Calu3 (cell line): ENCODE results near the gene GLCE. TPM values are rescaled to one million over a fixed set of nuclear protein-coding genes. Genes with fewer than 3 reads are reported as not detected.

Source experiments
- BruUV-seq: library from RNA; stranded (reverse); fragments of 400-500 nt; replicated peaks from 2 replicates; lab custom pipeline; 2021; lab: Mats Ljungman, UMichigan
- CTCF ChIA-PET: fragments of 300-600 bp; sonication (Branson Sonifier 250); formaldehyde crosslinking; loops from one replicate; lab custom pipeline; 2022; ENCODE audit warnings: antibody characterized with exemption; lab: Charles Lee
- DNase-seq: peaks from one replicate; pipeline ENCODE4 v3.0.0; 2022
- H3K27ac Mint-ChIP-seq: one replicate; pipeline ENCODE4 v1.8.0; 2022; ENCODE audit warnings: mixed read lengths; ENCODE audit not compliant: unreplicated experiment
- H3K27me3 Mint-ChIP-seq: one replicate; pipeline ENCODE4 v1.8.0; 2022; ENCODE audit warnings: mixed read lengths; ENCODE audit not compliant: unreplicated experiment
- H3K36me3 Mint-ChIP-seq: one replicate; pipeline ENCODE4 v1.8.0; 2022; ENCODE audit warnings: mild to moderate bottlenecking, moderate library complexity, mixed read lengths; ENCODE audit not compliant: insufficient read depth, unreplicated experiment
- H3K4me1 Mint-ChIP-seq: one replicate; pipeline ENCODE4 v1.8.0; 2022; ENCODE audit warnings: mild to moderate bottlenecking, low read depth, mixed read lengths; ENCODE audit not compliant: unreplicated experiment
- H3K4me3 Mint-ChIP-seq: one replicate; pipeline ENCODE4 v1.8.0; 2022; ENCODE audit warnings: mild to moderate bottlenecking, low read depth, moderate library complexity, mixed read lengths; ENCODE audit not compliant: unreplicated experiment
- H3K9me3 Mint-ChIP-seq: one replicate; pipeline ENCODE4 v1.8.0; 2022; ENCODE audit warnings: low read depth, mixed read lengths; ENCODE audit not compliant: unreplicated experiment
- intact Hi-C: fragments of 100-400 bp; cut with micrococcal nuclease; formaldehyde crosslinking; loops from one replicate; pipeline ENCODE4 v1.10.0; 2022; ENCODE audit not compliant: unreplicated experiment
- total RNA-seq: library from RNA; stranded (reverse); gene quantifications from 2 replicates; pipeline ENCODE4 v1.2.3, GENCODE V29; 2022
- TF ChIP-seq, protein P1 (sequence below): fragments of 200-600 bp; IDR thresholded peaks from one replicate; pipeline ENCODE4 v1.8.0; 2022; ENCODE audit warnings: antibody characterized with exemption; ENCODE audit not compliant: unreplicated experiment

The GLCE gene
- total RNA-seq, 1 experiment from 2014 or later, result 22.4 TPM

DNA sequence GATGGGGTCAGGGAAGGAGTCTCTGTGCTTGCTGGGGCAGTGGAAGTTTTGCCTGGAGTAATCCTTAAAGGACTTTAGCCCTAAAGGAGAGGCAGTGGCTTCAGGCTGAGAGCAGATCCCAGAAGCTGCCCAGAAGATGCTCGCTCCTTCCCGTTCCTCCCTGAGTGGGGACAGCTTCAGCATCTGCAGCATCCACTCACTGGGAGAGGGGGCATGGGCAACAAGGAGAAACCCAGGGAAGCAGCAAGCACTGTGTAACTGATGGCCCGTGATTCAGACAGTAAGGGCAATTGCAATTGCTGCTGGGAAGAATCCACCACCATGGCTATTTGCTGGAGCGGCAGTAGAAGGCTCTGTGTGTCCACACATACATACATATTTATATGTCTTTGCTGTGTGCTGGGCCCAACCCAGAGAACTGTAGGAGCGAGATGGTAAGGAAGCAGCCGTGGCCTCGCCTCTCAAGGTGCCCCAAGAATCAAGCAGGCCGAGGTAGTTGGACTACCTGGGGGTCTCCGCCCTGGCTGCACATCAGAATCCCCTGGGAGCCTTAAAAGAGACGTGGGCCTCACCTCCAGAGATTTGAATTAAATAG, 132.5 kb downstream of the GLCE start:
- intact Hi-C loops, result no loop called here

DNA sequence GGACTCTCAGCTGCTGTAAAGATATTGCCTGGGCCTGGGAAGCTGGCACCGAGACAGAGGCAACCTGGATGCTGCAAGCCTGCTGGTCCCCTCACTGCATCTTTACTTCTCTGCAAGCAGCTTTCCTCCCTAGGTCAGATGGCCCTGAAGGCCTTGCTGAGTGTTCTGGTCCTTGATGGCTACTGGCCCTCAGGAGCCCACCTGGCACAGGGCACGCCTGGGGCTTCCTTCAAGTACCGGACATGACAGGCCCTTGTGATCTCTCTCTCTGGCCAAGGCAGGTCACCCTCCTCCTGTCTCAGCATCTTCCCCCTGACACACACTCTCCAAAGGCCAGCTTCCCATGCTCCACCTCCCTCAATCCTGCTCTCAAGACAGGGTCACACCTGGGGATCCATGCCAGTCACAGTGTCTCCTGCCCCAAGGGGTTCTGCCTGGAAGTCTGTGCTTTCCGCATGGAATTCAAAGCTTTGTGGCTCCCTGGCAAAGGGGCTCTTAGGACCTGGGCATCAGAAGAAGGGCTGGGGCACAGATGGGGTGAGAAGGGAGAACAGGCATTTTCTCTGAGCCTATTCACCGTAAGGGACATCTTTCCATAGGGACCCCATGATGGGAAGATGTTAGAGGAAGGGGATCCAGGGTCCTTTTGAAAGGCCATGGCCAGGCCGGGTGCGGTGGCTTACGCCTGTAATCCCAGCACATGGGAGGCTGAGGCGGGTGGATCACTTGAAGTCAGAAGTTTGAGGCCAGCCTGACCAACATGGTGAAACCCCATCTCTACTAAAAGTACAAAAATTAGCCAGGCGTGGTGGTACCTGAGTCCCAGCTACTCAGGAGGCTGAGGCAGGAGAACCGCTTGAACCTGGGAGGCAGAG, 133.5 kb downstream of the GLCE start:
- Mint-ChIP-seq H3K9me3 (no peaks in the 10 kb centered on the region), H3K36me3 (peaks cover 5% of the 10 kb centered on the region), H3K4me1 (no peaks in the 10 kb centered on the region), H3K27me3 (peaks cover 68% of the 10 kb centered on the region), H3K4me3 (no peak overlapping the region), H3K27ac (no peak overlapping the region)
- no peak for DNase-seq
- BruUV-seq, result no TSS peak
- TF ChIP-seq, protein P1, sequence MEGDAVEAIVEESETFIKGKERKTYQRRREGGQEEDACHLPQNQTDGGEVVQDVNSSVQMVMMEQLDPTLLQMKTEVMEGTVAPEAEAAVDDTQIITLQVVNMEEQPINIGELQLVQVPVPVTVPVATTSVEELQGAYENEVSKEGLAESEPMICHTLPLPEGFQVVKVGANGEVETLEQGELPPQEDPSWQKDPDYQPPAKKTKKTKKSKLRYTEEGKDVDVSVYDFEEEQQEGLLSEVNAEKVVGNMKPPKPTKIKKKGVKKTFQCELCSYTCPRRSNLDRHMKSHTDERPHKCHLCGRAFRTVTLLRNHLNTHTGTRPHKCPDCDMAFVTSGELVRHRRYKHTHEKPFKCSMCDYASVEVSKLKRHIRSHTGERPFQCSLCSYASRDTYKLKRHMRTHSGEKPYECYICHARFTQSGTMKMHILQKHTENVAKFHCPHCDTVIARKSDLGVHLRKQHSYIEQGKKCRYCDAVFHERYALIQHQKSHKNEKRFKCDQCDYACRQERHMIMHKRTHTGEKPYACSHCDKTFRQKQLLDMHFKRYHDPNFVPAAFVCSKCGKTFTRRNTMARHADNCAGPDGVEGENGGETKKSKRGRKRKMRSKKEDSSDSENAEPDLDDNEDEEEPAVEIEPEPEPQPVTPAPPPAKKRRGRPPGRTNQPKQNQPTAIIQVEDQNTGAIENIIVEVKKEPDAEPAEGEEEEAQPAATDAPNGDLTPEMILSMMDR, result no peak
- intact Hi-C loops, result no loop called here
- CTCF ChIA-PET, result no interaction called here

More for the DNA sequence above, 132.5 kb downstream of the GLCE start:
- Mint-ChIP-seq H3K4me3 (no peak overlapping the region), H3K9me3 (no peaks in the 10 kb centered on the region), H3K36me3 (no peaks in the 10 kb centered on the region), H3K27me3 (peaks cover 77% of the 10 kb centered on the region), H3K4me1 (no peaks in the 10 kb centered on the region), H3K27ac (no peak overlapping the region)
- CTCF ChIA-PET, result no interaction called here
- BruUV-seq, result no TSS peak
- TF ChIP-seq, protein P1, result no peak
- no peak for DNase-seq

DNA sequence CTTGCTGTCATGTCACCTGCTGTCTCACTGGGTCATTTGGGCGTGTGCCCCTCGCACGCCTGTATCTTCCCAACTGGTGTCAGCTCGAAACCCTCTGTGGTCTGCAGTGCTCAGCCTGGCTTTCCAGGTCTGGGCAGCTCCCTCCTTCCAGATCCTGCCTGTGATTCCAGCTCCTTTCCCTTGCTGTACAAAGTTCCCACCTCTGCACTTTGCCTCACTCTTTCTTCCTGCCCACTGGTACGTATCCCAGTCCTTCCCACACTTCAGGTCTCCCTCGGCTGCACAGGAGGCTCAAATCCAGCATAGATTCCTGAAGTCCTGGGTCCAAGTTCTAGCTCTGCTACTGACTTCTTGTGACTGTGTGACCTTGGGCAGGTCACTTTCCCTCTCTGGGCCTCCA, 136.2 kb downstream of the GLCE start:
- Mint-ChIP-seq H3K4me3 (no peak overlapping the region), H3K36me3 (peaks cover 10% of the 10 kb centered on the region), H3K27ac (no peak overlapping the region), H3K9me3 (no peaks in the 10 kb centered on the region), H3K27me3 (peaks cover 86% of the 10 kb centered on the region), H3K4me1 (peaks cover 8% of the 10 kb centered on the region)
- DNase-seq, result no peak
- no TSS peak for BruUV-seq
- TF ChIP-seq, protein P1, result no peak
- intact Hi-C loops, result no loop called here
- CTCF ChIA-PET, result no interaction called here

DNA sequence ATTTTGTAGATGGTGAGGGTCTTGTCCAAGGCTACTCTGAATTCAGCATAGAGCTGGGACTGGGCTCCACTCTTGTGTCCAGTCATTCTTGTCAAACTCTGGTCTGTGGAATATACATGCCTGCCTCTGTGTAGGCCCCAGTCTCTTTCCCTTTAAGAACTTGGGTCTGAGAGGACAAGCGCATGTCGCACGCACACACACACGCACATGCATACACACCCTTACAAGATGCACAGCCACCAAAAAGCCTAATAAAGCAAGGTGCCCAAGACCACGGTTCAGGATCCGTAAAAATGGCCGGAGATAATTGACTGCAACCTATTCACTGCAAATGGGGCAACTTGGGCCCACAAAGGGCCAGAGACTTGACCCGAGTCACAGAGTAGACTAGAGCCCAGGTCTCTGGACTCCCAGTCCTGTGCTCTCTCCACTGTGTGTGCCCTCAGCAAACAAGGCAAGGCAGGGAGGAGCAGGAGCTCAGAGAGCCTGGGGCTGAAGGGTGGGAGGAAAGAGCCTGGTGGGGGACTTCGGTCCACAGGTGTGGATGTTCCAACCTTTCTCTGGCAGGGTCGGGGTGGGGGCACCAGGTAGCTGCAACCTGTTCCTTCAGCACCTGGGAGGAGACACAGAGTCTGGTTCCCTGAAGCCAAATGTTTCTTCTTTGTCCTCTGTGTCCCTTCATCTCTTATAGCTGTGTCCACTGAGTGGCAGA, 137.4 kb downstream of the GLCE start:
- Mint-ChIP-seq H3K36me3 (peaks cover 10% of the 10 kb centered on the region), H3K9me3 (no peaks in the 10 kb centered on the region), H3K27me3 (peaks cover 76% of the 10 kb centered on the region), H3K4me3 (peak overlapping the region; percentile 68), H3K4me1 (peaks cover 8% of the 10 kb centered on the region), H3K27ac (no peak overlapping the region)
- CTCF ChIA-PET, result no interaction called here
- DNase-seq, result no peak
- TF ChIP-seq, protein P1, result no peak
- no TSS peak for BruUV-seq
- intact Hi-C loops, result no loop called here
